SJCRH30 (cell line): ENCODE measurements around the gene PRKCI. TPM values are rescaled to one million over a fixed set of nuclear protein-coding genes. Genes with fewer than 3 reads are reported as not detected.
"Not testable (repeated sequence)": the region's sequence is repeated elsewhere in the genome, so short reads cannot be mapped to it uniquely, and the experiment has no call there.

Experiments used
- DNase-seq, 2 experiments: peaks; one replicate each; pipeline ENCODE4 v3.0.0-alpha.2; 2015 to 2020
- H3K27ac ChIP-seq: fragments of 250-450 bp; sonication (Bioruptor Pico); 2 replicates; pipeline ENCODE4 v1.5.1; 2020; ENCODE audit warnings: mild to moderate bottlenecking, moderate library complexity
- H3K27me3 ChIP-seq: fragments of 250-450 bp; sonication (Bioruptor Pico); 2 replicates; pipeline ENCODE4 v1.5.1; 2020; ENCODE audit warnings: mild to moderate bottlenecking, moderate library complexity
- H3K36me3 ChIP-seq: fragments of 250-450 bp; sonication (Bioruptor Pico); 2 replicates; pipeline ENCODE4 v1.5.1; 2020; ENCODE audit warnings: mild to moderate bottlenecking, moderate library complexity
- H3K4me1 ChIP-seq: fragments of 250-450 bp; sonication (Bioruptor Pico); 2 replicates; pipeline ENCODE4 v1.5.1; 2020; ENCODE audit warnings: mild to moderate bottlenecking, moderate library complexity
- H3K4me3 ChIP-seq: fragments of 250-450 bp; sonication (Bioruptor Pico); 2 replicates; pipeline ENCODE4 v1.5.1; 2020; ENCODE audit warnings: mild to moderate bottlenecking, moderate library complexity
- H3K9me3 ChIP-seq: fragments of 250-450 bp; sonication (Bioruptor Pico); replicated peaks from 2 replicates; pipeline ENCODE4 v1.5.1; 2020; ENCODE audit warnings: mild to moderate bottlenecking, moderate library complexity
- total RNA-seq: library from RNA; depleted of rRNA; stranded (reverse); fragments of >200 nt; shearing (Covaris generic); gene quantifications from 2 replicates; pipeline ENCODE4 v1.2.3, GENCODE V29; 2014

The PRKCI gene
- total RNA-seq, 1 experiment from 2014 or later, result 45.1 TPM

- Histone ChIP-seq H3K36me3 (no peaks in the 10 kb centered on the region), H3K4me3 (no peak overlapping the region), H3K27ac (no peak overlapping the region), H3K27me3 (no peaks in the 10 kb centered on the region), H3K4me1 (no peaks in the 10 kb centered on the region), H3K9me3 (no peaks in the 10 kb centered on the region)
- DNase-seq, result no peak
Observed at GRCh38 chr3:170205302-170205701, 16.9 kb upstream of the PRKCI start.

DNA sequence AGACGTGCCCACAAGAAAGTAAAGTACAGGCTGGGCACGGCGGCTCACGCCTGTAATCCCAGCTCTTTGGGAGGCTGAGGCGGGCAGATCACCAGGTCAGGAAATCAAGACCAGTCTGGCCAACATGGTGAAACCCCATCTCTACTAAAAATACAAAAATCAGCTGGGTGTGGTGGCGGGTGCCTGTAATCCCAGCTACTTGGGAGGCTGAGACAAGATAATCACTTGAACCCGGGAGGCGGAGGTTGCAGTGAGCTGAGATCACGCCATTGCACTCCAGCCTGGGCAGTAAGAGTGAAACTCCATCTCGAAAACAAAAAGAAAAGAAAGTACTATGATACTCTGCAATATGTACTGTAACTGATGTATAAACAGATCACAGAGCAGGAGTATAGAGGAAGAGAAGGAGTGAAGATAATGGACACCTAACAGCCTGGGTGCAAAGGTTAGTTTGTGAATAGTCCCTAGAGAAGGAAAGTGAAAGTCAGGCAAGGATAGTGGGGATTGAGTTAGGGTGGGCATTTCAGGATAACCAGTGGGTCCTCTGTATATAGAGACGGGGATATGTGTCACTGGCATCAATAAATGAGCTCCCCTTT lies 16.0 kb upstream of the PRKCI start:
- H3K4me1 ChIP-seq, H3K4me3 ChIP-seq, H3K27ac ChIP-seq, DNase-seq, H3K27me3 ChIP-seq, H3K9me3 ChIP-seq, H3K36me3 ChIP-seq: not testable (repeated sequence)

DNA sequence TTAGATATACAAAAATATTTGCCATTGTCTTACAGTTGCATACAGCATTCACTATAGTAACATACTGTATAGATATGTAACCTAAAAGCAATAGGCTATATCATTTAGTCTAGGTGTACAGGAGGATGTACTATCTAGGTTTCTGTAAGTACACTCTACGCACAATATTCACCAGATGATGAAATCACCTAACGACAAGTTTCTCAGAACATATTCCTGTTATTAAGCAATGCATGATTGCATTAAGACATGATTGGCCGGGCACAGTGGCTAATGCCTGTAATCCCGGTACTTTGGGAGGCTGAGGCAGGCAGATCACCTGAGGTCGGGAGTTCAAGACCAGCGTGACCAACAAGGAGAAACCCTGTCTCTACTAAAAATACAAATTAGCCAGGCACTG lies 14.5 kb upstream of the PRKCI start:
- no peaks in the 10 kb centered on the region for H3K27me3 ChIP-seq
- no peak overlapping the region for H3K27ac ChIP-seq
- no peaks in the 10 kb centered on the region for H3K4me1 ChIP-seq
- H3K4me3 ChIP-seq, result no peak overlapping the region
- no peaks in the 10 kb centered on the region for H3K36me3 ChIP-seq
- DNase-seq, result no peak
- no peaks in the 10 kb centered on the region for H3K9me3 ChIP-seq

DNA sequence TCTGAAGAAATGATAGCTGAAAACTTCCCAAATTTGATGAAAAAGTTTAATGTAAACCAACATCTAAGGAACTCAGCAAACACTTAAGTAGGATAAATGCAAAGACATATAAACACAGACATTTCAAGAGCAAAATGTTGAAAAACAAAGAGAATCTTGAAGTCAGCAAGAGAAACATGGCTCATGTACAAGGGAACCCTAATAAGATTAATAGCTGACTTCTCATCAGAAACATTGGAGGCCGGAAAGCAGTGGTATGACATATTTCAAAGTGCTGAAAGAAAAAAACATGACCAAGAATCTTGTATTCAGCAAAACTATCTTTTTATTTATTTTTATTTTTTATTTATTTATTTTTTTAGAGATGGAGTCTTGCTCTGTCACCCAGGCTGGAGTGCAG lies 10.6 kb upstream of the PRKCI start:
- Histone ChIP-seq H3K27ac (no peak overlapping the region), H3K36me3 (no peaks in the 10 kb centered on the region), H3K9me3 (no peaks in the 10 kb centered on the region), H3K4me1 (no peaks in the 10 kb centered on the region), H3K4me3 (no peak overlapping the region), H3K27me3 (no peaks in the 10 kb centered on the region)
- DNase-seq, result no peak

GRCh38 chr3:170219850-170220249 lies 2.4 kb upstream of the PRKCI start:
- Histone ChIP-seq H3K27me3 (no peaks in the 10 kb centered on the region), H3K4me1 (no peaks in the 10 kb centered on the region), H3K27ac (no peak overlapping the region), H3K9me3 (no peaks in the 10 kb centered on the region), H3K4me3 (no peak overlapping the region), H3K36me3 (no peaks in the 10 kb centered on the region)
- no peak for DNase-seq

- Histone ChIP-seq H3K4me3 (no peak overlapping the region), H3K36me3 (no peaks in the 10 kb centered on the region), H3K27ac (no peak overlapping the region), H3K4me1 (no peaks in the 10 kb centered on the region), H3K9me3 (no peaks in the 10 kb centered on the region), H3K27me3 (no peaks in the 10 kb centered on the region)
- DNase-seq, result no peak
Observed at GRCh38 chr3:170220871-170221270, 1.4 kb upstream of the PRKCI start.

- Histone ChIP-seq H3K27ac (peak overlapping the region; percentile 99), H3K27me3 (no peaks in the 10 kb centered on the region), H3K9me3 (no peaks in the 10 kb centered on the region), H3K36me3 (no peaks in the 10 kb centered on the region), H3K4me1 (no peaks in the 10 kb centered on the region), H3K4me3 (peak overlapping the region; percentile 97)
- DNase-seq, result peak; percentile 36 to 38
Observed at GRCh38 chr3:170222647-170223541, 670 bp downstream of the PRKCI start.

GRCh38 chr3:170225166-170225565 lies 2.9 kb downstream of the PRKCI start:
- DNase-seq, result no peak
- Histone ChIP-seq H3K9me3 (no peaks in the 10 kb centered on the region), H3K4me3 (no peak overlapping the region), H3K36me3 (no peaks in the 10 kb centered on the region), H3K27ac (no peak overlapping the region), H3K4me1 (no peaks in the 10 kb centered on the region), H3K27me3 (no peaks in the 10 kb centered on the region)

DNA sequence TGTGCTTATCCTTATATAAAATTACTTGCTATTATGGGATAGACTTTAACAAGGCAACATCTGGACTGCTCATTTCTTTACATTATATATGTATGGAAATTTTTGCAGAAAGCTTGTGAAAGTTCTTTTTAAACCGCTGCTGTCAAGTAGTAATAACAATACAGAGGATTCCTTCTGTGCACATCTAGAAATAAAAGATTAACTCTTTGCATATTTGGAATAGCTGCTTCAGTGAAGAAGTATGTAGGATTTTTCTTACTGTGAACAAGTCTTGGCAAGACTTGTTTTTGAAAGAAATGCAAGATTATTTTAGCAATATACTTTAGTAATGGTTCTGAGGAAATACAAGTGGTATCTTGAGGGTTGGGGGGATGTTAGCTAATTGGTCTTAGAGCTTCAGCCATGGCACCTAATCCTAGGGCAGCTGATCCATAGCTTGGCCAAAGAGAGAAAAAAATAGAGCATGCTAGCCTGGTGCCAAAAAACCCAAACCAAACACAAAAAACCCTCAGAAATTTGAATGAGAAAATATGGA lies 4.3 kb downstream of the PRKCI start:
- no peak for DNase-seq
- H3K4me1 ChIP-seq, result no peaks in the 10 kb centered on the region
- no peaks in the 10 kb centered on the region for H3K36me3 ChIP-seq
- no peaks in the 10 kb centered on the region for H3K9me3 ChIP-seq
- no peak overlapping the region for H3K4me3 ChIP-seq
- H3K27me3 ChIP-seq, result no peaks in the 10 kb centered on the region
- H3K27ac ChIP-seq, result no peak overlapping the region

DNA sequence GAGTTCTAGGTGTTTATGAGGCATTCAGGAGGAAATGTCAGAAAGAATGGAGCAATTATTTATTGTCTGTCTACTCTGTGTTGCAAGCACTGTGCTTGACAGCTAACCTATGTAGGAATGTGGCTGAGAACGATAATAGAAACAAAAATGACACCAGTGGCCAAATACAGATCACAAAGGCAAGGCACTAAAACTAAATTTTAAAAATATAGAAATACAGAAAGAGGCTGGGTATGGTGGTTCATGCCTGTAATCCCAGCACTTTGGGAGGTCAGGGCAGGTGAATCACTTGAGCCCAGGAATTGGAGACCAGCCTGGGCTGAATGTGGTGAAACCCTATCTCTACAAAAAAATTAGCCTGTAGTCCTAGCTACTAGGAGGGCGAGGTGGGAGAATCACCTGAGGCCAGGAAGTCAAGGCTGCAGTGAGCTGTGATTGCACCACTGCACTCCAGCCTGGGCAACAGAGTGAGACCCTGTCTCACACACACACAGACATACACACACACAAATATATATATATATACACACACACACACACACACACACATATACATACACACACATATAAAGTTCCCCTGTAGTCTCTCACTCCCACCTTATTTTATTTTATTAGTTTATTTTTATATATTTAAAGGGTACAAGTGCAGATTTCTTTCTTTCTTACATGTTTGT lies 6.0 kb downstream of the PRKCI start:
- H3K27me3 ChIP-seq, result no peaks in the 10 kb centered on the region
- no peaks in the 10 kb centered on the region for H3K36me3 ChIP-seq
- no peak overlapping the region for H3K4me3 ChIP-seq
- H3K9me3 ChIP-seq, result no peaks in the 10 kb centered on the region
- H3K4me1 ChIP-seq, result no peaks in the 10 kb centered on the region
- no peak for DNase-seq
- no peak overlapping the region for H3K27ac ChIP-seq

DNA sequence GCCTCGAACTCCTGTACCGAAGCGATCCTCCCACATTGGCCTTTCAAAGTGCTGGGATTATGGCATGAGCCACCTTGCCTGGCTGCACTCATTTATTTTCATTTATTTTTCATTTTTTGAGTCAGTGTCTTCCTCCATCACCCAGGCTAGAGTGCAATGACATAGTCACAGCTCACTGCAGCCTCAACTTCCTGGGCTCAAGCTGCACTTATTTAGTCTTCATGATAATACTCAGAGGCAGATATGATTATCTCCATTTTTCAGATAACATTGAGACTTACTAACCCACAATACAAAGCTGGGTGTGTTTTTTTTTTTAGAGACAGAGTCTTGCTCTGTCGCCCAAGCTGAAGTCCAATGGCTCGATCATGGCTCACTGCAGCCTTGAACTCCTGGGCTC lies 10.0 kb downstream of the PRKCI start:
- no peaks in the 10 kb centered on the region for H3K9me3 ChIP-seq
- H3K4me1 ChIP-seq, result no peaks in the 10 kb centered on the region
- H3K4me3 ChIP-seq, result no peak overlapping the region
- no peaks in the 10 kb centered on the region for H3K27me3 ChIP-seq
- no peak for DNase-seq
- H3K27ac ChIP-seq, result no peak overlapping the region
- H3K36me3 ChIP-seq, result no peaks in the 10 kb centered on the region

DNA sequence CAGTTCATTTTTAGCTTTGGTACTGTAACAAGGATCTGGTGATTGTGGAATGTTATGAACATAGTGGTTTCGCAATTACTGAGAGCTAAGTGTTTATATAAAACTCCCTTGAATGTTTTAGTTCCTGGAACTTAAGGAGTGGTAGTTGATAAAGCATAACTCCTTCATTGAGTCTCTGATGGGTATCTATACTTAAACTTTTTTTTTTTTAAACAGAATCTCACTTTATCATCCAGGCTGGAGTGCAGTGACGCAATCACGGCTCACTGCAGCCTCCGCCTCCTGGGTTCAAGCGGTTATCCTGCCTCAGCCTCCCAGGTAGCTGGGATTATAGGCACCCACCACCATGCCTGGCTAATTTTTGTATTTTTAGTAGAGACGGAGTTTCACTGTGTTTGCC lies 11.3 kb downstream of the PRKCI start:
- Histone ChIP-seq H3K27ac (no peak overlapping the region), H3K36me3 (no peaks in the 10 kb centered on the region), H3K4me1 (no peaks in the 10 kb centered on the region), H3K27me3 (no peaks in the 10 kb centered on the region), H3K4me3 (no peak overlapping the region), H3K9me3 (no peaks in the 10 kb centered on the region)
- DNase-seq, result no peak

GRCh38 chr3:170240142-170240541 lies 17.9 kb downstream of the PRKCI start:
- Histone ChIP-seq H3K27ac (no peak overlapping the region), H3K36me3 (no peaks in the 10 kb centered on the region; the same call in 1 of the 2 replicates), H3K27me3 (no peaks in the 10 kb centered on the region), H3K4me3 (no peak overlapping the region), H3K9me3 (no peaks in the 10 kb centered on the region), H3K4me1 (no peaks in the 10 kb centered on the region)
- no peak for DNase-seq

- H3K9me3 ChIP-seq, result no peaks in the 10 kb centered on the region
- H3K4me3 ChIP-seq, result no peak overlapping the region
- H3K27ac ChIP-seq, result no peak overlapping the region
- H3K27me3 ChIP-seq, result no peaks in the 10 kb centered on the region
- no peaks in the 10 kb centered on the region; the same call in 1 of the 2 replicates for H3K36me3 ChIP-seq
- DNase-seq, result no peak
- no peaks in the 10 kb centered on the region for H3K4me1 ChIP-seq
Observed at GRCh38 chr3:170240671-170241070, 18.4 kb downstream of the PRKCI start.

GRCh38 chr3:170244576-170244975 lies 22.4 kb downstream of the PRKCI start:
- Histone ChIP-seq H3K27ac (no peak overlapping the region), H3K36me3 (no peaks in the 10 kb centered on the region; the same call in 1 of the 2 replicates)

More at GRCh38 chr3:170244576-170244975, 22.4 kb downstream of the PRKCI start:
- Histone ChIP-seq H3K27me3 (no peaks in the 10 kb centered on the region), H3K4me1 (no peaks in the 10 kb centered on the region), H3K4me3 (no peak overlapping the region), H3K9me3 (no peaks in the 10 kb centered on the region)
- DNase-seq, result no peak
